GM19023 (cell line): ENCODE measurements around the gene CACNA1G.

Experiments used
- ATAC-seq: cut with Tn5 transposase; IDR thresholded peaks from one replicate; pipeline ENCODE4 v1.9.1; 2021; ENCODE audit warnings: mild to moderate bottlenecking, moderate library complexity; ENCODE audit not compliant: unreplicated experiment

The CACNA1G gene

DNA sequence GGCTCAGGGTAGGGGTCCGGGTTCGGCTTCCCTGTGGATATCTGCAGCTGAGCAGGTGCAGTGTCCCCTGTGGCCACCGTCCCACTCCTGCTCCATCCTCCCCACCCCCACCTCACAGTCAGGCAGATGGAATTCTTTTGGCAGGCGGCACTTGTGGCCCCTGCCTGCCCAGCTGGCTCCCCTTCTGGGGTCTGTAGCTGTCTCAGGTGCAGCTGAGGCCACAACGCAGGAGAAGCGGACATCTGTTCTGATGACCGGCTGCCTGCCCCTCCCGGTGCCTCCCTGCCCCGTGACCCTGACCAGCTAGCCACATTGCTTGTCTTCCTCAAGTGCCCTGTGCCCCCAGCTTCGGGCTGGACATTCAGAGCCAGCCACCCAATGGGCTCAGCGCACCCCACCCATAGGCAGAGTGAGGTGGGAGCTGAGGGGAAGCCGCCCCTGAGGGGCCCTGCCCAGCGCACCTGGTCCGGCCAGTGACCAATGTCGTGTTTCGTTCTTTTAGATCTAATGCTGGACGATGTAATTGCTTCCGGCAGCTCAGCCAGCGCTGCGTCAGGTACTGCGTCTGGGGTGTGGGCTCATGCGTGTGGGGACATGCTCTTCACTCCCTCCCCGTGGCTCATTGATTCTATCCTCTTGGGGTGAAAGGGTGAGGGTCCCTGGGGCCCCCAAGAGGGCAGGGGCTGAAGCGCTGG is 49.0 kb downstream of the CACNA1G start:
- ATAC-seq, result no peak

DNA sequence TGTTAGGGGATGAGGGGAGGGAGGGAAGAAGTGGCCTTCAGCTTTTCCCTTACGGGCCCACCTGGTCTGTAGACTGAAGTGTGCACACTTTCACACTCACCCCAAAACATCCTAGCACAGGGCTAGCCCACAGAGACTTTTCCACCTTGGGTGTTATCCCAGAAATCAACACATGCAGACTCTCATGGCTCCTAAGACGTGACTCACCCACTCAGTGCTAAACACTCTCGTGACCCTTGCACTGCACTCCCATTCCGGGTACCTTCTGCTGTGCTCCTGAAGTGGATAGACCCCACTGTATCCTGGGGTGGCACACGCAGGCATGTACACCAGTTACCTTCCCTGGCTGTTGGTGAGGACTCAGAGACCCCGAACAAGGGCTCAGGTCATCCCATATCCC is 51.1 kb downstream of the CACNA1G start:
- no peak for ATAC-seq

DNA sequence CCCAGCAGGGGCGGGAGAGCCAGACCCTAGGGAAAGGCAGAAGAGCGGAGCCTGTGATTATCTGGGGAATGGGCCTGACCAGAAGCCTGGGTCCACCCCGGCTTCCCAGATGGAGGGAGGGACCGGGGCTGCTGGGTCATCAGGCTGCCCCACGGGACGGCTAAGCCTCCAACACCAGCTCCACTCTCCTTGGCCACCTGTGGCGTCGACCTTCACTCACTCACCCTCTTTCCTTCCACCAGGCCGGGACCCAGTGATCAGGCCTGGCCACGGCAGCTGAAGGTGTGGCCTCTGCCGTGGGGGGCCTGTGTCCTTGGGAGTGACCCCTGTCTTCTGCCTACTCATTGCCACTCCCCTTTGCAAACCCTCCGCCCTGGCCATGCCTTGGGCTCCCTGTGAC is 51.8 kb downstream of the CACNA1G start:
- ATAC-seq, result no peak

DNA sequence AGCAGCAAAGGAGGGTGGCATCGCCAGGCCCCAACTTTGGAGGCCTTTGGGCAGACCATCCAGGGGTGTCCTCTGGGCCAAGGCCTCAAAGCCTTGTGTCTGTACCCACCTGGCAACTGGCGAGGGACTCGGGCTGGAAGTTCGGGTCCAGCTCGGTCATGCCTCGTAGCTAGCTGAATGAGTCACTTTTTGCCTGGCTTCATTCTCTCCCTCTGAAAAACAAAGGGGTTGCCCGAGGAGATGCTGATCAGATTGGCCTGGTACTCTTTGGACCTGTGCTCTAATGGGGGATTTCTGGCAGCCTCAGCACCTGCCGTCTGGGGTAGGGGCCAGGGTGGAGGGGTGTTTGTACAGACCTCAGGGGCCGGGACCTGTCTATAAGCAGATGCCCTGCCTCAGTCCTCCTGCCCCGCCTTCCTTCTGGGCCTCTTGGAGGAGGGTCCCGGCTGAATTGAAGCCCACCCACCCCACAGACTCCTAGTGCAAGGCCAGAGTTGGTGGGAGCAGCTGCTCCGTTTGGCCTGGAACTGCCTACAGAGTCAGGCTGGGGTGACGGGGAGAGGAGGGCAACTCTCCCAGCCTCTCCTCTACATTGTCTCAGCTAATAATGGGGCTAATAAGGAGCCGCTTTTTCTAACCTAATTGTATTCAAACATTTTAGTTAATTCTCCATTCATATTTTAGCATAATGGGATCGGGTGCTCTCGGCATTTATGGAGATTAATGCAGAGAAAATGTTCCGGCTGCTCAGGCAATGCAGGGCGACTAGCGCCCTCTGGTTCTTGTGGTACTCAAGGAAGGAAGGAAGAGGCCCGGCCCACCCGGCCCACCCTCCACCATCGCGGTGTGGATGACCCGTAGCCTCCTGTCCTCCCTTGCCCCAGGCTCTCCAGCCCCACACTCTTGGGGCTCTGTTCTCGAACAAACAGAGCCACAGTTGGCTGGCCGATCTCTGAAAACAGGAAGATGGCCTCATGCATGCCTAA is 52.8 kb downstream of the CACNA1G start:
- ATAC-seq, result no peak

DNA sequence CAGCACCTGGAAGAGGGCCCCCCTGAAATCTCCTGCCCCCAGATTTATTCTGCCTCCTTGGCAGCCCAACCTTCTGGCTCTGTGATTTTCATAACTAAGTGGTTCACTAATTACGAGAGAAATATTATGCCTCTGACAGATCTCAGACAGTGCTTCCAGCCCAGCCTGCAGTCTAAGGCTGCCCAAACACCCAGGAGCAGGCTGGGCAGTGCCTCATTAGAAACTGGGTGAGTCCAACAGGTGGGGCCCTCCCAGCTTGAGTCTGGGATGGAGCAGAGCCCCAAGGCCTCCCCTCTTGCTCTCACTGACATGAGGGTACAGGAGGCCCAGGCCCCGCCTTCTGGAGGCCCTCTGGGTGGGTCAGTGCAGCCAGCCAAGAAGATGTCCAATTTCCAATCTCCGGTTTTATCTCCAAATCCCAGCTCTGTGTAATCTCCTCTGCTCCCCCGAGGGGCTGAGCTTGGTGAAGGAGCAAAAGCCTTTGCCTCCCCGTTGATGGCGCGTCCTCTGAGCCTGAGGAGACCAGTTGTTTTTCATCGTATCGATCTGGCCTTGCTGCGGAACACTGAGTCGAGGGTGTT is 54.0 kb downstream of the CACNA1G start:
- ATAC-seq, result no peak

DNA sequence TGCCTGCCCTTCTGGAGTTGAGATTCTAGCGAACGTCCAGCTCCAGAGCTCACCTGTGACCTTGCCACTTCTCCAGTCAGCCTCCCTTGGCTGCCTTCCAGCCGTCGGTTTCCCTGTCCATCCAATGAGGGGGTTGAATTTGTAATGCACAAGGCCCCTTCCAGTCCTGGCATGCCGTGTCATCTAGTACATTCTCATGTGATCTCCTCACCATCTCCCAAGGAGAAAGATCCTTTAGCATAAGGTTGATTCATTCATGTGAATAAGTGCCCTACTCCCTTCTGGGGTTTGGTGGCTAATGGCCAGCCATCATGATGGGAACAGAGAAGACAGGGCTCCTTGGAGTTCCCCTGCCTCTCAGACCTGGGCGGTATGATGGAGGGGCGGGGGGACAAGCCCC is 55.3 kb downstream of the CACNA1G start:
- ATAC-seq, result no peak

DNA sequence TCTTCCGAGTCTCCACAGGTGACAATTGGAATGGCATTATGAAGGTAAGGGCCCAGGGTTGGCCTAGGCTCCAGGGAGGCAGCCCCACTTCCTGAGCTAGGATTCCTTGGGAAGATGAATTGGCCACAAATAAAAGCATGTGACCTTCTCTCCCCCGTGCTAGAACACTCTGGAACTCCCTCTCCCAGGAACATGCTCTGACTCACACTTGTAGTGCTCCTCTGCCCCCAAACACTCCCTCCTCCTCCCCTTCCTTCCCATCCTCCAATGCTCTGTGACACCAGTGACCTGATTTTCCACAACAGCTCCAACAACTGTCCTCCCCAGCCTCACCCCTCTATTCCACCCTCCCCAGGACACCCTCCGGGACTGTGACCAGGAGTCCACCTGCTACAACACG is 57.8 kb downstream of the CACNA1G start:
- ATAC-seq, result no peak

DNA sequence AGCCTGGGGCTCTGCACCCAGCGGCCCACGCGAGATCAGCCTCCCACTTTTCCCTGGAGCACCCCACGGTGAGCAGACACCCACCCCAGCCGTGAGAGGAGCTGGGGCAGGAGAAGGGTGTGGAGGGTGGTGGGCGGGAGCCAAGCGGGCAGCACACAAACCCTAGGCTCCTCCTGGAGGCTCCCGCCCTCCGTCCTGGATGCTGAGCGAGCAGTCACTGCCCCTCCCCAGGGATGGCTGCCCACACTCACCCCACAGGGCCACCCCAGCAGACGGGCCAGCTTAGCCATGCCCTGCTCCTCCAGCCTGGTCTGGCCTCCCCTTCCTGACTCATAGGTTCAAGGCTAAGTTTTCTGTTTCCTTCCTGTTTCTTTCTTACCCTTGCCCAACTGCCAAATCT is 58.4 kb downstream of the CACNA1G start:
- no peak for ATAC-seq

DNA sequence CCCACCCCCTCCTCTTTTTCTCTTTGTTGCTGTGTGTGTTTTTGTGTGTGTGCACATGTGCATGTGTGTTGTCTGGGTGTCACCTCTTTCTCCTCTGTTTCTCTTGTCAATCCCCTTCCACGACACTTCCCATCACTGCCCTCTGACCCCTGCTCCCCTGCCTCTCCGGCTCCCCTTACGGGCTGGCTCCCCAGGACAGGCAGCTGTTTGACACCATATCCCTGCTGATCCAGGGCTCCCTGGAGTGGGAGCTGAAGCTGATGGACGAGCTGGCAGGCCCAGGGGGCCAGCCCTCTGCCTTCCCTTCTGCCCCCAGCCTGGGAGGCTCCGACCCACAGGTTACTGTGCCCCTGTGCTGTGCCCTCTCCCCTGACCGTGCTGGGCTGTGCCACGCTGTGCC is 59.0 kb downstream of the CACNA1G start:
- ATAC-seq, result no peak

DNA sequence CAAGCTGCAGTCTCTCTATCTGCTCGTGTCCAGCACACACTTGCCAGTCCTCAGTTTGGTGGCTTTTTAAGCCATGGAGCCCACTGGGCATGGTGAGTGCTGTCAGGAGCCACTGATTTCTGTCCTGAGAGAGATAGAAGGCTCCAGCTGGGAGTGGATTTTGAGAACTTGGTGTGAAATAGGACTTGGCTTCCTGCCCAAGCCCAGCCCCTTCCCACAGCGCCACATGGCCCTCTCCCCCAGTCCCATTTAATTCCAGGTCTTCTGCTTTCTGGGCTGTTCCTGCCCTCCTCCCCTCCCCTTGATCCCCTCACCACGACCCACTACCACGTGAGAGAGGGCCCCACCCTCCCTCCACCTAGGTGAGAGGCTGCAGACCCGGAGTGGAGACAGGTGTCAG is 59.7 kb downstream of the CACNA1G start:
- no peak for ATAC-seq

DNA sequence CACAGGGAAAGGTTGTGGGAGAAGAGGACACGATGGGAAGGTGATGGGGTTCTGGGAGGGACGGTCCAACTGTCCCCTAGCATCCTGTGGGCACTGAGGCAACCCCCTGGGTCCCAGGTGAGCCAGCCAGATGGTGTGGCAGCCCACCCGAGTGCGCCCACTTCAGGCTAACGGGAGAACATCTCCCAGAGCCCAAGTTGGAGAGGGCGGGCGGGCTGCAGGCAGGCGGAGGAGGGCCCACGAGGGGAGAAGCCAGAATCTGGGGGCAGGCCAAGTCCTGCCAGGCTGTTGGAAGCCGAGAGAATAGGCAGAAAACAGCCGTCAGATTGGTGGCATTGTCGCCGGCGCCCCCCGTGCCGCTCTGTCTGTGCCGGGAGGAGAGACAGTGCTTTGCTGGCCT is 60.3 kb downstream of the CACNA1G start:
- ATAC-seq, result no peak

DNA sequence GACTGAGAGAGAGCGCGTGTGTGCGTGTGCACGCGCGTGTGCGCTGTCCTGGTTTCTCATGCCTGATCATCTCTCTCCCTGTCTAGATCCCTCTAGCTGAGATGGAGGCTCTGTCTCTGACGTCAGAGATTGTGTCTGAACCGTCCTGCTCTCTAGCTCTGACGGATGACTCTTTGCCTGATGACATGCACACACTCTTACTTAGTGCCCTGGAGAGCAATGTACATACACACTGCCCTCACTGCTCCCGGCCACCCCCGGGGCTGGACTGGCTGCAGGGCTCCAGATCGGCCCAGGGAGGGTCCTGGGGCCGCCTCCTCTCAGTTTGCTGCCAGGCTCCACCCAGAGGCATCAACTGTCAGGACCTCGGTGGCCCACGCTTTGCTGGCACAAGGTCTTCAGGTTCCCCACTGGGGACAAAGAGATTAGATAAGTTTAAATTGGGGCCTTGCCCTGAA is 61.1 kb downstream of the CACNA1G start:
- no peak for ATAC-seq

DNA sequence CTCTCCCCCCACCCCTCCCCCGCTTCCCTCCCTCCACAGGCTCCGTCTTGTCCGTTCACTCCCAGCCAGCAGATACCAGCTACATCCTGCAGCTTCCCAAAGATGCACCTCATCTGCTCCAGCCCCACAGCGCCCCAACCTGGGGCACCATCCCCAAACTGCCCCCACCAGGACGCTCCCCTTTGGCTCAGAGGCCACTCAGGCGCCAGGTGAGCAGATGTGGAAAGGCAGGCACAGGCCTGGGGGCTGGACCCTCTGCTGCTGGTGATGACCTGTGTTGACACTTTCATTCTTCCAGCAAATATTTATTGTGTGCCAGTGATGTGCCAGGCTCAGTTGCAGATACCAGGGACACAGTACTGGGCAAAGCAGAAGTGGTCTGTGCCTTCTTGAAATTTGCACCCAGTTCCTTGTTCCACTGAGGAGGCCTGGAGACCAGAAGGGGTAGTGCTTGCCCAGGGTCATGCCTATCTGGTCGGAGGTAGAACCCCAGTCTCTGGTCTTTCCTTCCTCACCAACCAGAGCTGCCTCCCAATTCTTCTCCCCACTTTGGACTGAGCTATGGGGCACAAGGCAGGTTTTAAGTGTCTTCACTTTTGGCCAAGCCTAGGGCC is 63.9 kb downstream of the CACNA1G start:
- no peak for ATAC-seq

DNA sequence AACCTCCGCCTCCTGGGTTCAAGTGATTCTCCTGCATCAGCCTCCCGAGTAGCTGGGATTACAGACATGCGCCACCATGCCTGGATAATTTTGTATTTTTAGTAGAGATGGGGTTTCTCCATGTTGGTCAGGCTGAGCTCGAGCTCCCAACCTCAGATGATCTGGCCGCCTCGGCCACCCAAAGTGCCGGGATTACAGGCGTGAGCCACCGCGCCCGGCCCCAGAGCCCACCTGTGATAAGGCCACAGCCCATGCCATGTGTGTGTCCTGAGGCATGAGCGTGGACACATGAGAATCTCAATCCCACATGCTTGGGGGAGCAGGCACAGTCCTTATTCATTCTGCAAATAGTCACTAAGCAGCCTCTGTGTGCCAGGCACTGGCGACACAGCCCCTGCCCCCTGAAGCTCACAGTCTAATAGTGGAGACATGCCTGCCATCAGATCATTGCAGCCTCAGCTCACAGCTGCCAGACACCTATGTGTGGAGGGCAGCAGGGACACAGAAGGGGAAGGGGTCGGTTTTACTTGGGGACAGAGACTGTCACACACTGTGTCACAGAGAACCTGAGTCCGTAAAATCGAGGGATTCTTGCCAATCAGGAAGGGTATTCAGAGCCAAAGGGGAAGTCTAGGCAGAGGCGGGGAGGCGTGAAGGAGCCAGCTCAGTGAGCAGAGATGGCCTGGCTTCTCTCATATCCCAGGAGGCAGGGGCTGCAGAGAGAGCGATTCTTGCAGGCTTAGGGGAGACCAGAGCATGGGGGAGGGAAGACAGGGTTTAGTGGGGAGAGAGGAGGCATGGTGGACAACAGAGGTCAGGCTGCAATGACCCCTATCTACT is 64.7 kb downstream of the CACNA1G start:
- no peak for ATAC-seq

DNA sequence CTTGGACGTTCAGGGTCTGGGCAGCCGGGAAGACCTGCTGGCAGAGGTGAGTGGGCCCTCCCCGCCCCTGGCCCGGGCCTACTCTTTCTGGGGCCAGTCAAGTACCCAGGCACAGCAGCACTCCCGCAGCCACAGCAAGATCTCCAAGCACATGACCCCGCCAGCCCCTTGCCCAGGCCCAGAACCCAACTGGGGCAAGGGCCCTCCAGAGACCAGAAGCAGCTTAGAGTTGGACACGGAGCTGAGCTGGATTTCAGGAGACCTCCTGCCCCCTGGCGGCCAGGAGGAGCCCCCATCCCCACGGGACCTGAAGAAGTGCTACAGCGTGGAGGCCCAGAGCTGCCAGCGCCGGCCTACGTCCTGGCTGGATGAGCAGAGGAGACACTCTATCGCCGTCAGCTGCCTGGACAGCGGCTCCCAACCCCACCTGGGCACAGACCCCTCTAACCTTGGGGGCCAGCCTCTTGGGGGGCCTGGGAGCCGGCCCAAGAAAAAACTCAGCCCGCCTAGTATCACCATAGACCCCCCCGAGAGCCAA is 65.6 kb downstream of the CACNA1G start:
- ATAC-seq, result no peak

DNA sequence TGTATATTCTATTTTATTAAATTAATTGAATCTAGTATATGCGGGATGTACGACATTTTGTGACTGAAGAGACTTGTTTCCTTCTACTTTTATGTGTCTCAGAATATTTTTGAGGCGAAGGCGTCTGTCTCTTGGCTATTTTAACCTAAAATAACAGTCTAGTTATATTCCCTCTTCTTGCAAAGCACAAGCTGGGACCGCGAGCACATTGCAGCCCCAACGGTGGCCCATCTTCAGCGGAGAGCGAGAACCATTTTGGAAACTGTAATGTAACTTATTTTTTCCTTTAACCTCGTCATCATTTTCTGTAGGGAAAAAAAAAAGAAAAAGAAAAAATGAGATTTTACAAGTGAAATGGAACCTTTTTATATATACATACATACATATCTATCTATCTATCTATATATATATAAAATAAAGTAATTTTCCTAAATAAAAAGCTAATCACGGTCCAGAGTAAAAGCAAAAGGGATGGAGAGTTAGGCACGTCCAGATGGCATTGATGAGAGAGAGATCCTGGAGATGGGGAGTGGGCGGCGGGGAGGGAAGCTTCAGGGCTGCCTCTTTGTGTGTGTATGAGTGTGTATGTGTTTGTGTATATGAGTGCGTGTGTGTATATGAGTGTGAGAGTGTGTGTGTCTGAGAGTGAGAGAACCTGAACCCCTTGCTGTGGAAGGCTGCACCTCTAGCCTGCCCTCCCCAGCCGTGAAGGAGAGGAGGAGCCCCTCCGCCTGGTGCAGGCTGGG is 66.7 kb downstream of the CACNA1G start:
- ATAC-seq, result no peak

DNA sequence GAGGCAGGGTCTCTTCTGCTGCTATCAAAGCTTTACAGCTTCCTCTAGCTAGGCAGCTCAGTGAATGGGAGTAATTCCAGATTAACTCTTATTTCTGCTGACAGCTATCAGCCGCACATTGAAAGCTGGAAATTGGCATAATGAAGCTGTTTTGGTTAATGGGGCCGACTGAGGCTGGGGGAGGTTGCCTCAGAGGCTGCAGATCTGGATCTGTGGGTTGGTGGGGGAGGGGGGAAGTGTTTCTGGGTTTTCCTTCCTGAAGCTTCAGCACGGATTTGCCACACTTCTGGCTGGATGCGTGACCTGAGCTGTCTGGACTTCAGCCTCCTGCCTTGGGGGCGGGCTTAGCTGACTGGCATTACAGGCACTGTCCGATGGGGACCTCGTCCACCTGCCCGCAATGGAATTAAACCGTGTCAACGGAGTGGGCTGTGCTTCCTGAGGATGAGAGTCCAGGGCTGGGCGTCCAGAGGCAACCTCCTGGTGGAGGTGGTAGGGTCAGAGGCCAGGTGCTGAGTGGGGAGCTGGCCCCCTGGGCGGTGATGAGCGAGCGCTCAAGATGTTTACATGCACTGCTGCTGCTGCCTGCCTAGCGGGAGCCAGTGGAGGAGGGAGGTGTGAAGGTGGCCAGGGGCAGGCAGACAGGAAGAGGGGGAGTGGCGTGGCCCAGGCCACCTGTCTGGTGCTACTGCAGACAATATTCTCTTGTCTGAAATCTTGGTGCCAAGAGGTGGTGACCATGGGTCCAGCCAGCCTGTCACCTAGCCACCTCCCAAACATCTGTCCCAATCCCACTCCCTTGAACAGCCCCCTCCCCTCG is 67.5 kb downstream of the CACNA1G start:
- ATAC-seq, result no peak

DNA sequence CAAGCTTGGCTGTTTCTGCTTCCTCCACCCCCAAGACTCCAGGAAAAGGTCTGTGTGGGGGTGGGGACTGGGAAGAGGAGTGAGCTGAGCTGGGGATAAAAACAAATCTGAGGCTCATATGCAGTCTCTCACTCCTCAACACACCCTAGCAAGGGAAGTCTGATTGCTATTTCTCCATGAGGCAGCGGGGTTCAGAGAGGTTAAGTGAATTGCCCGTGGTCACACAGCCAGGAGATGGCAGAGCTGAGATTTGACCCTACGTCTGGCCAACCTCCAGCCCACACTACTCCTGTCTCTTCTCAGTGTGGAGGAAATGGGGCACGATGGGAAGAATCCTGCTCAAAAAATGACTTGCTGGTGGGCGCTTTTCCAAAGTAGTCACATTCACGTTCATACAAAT is 69.4 kb downstream of the CACNA1G start:
- ATAC-seq, result no peak
